Measurements from ENCODE around the gene BICDL1.

GRCh38 chr12:120140603-120141002, 151.6 kb downstream of the BICDL1 start:
- no peak for TF ChIP-seq POLR2A (IDR thresholded peaks at IDR 0.05)
- no peak for TF ChIP-seq EP300 (IDR thresholded peaks at IDR 0.05)
- TF ChIP-seq CTCF (IDR thresholded peaks at IDR 0.05): no peak

All from upper lobe of left lung (tissue), 4 donors.